HG03575 (cell line): ENCODE data around the gene CLPX.
"Not testable (repeated sequence)": the region's sequence is repeated elsewhere in the genome, so short reads cannot be mapped to it uniquely, and the experiment has no call there.

ENCODE experiments used
- ATAC-seq: cut with Tn5 transposase; IDR thresholded peaks from one replicate; pipeline ENCODE4 v1.9.1; 2021; ENCODE audit not compliant: unreplicated experiment, insufficient number of reproducible peaks, low FRiP score; ENCODE audit errors: extremely low read depth

The CLPX gene

GRCh38 chr15:65184868-65185717, at the start of gene CLPX:
CLPX (minus strand) TSS chr15:65185342; CDS start chr15:65185153, 189 bp downstream.
- peak; percentile 36 for ATAC-seq

GRCh38 chr15:65233696-65234095, 48.6 kb upstream of the CLPX start:
- ATAC-seq = no peak

GRCh38 chr15:65232520-65232919, 47.4 kb upstream of the CLPX start:
- no peak for ATAC-seq

- no peak for ATAC-seq
These were observed 46.2 kb upstream of the CLPX start for GRCh38 chr15:65231306-65231705.

GRCh38 chr15:65226901-65227300, 41.8 kb upstream of the CLPX start:
- not testable (repeated sequence) for ATAC-seq

GRCh38 chr15:65226221-65226620, 41.1 kb upstream of the CLPX start:
- ATAC-seq = no peak

GRCh38 chr15:65223996-65224395, 38.9 kb upstream of the CLPX start:
- no peak for ATAC-seq

GRCh38 chr15:65222891-65223290, 37.7 kb upstream of the CLPX start:
- ATAC-seq = no peak

- no peak for ATAC-seq
These were observed 36.6 kb upstream of the CLPX start for GRCh38 chr15:65221697-65222096.

GRCh38 chr15:65219137-65219536, 34.0 kb upstream of the CLPX start:
- no peak for ATAC-seq

- ATAC-seq = no peak
These were observed 32.7 kb upstream of the CLPX start for GRCh38 chr15:65217526-65218482.

GRCh38 chr15:65215496-65215895, 30.4 kb upstream of the CLPX start:
- no peak for ATAC-seq

GRCh38 chr15:65214010-65214409, 28.9 kb upstream of the CLPX start:
- ATAC-seq = no peak

GRCh38 chr15:65213241-65213640, 28.1 kb upstream of the CLPX start:
- ATAC-seq = no peak

GRCh38 chr15:65212097-65212496, 27.0 kb upstream of the CLPX start:
- no peak for ATAC-seq

- ATAC-seq = no peak
These were observed 26.4 kb upstream of the CLPX start for GRCh38 chr15:65211482-65211982.

- no peak for ATAC-seq
These were observed 25.8 kb upstream of the CLPX start, which contains the start of gene CILP for GRCh38 chr15:65210770-65211481. CILP (minus strand) TSS chr15:65211473; CDS start chr15:65209755, 1,718 bp downstream.

GRCh38 chr15:65209701-65210643, 24.8 kb upstream of the CLPX start:
- ATAC-seq = no peak
